H1 (cell line): ENCODE measurements around the gene HS6ST3. TPM values are rescaled to one million over a fixed set of nuclear protein-coding genes. Genes with fewer than 3 reads are reported as not detected.

Experiments
- CTCF ChIA-PET: fragments of 300-600 bp; sonication (Branson Sonifier 250); formaldehyde crosslinking; loops from one replicate; lab custom pipeline; 2021; ENCODE audit not compliant: partially characterized antibody; lab: Charles Lee
- POLR2A ChIA-PET: fragments of 300-600 bp; sonication (Branson Sonifier 250); formaldehyde crosslinking; loops from one replicate; lab custom pipeline; 2021; ENCODE audit warnings: inconsistent platforms; ENCODE audit not compliant: partially characterized antibody; lab: Charles Lee
- DNase-seq, 2 experiments: peaks; one replicate each; pipeline versions ENCODE4 v3.0.0 to v3.0.0-alpha.2; 2010 to 2022; ENCODE audit warnings: low spot score in 2 of 2, low read depth in 1 of 2, mixed read lengths in 1 of 2
- FAIRE-seq: peaks from 2 replicates; lab custom pipeline; 2011; peaks lifted over from hg19 to GRCh38; lab: Jason Lieb, UNC
- H2AFZ ChIP-seq: 2 replicates; pipeline ENCODE4 v1.8.1; 2012; ENCODE audit warnings: low read length, inconsistent platforms
- H2AK5ac ChIP-seq: 2 replicates; pipeline ENCODE4 v1.6.1; 2013; ENCODE audit warnings: low read depth, low read length
- H2BK120ac ChIP-seq: replicated peaks from 2 replicates; pipeline ENCODE3; 2013; ENCODE audit warnings: low read depth, low read length, inconsistent platforms
- H2BK12ac ChIP-seq: 2 replicates; pipeline ENCODE4 v1.6.1; 2013; ENCODE audit warnings: low read depth, low read length
- H2BK15ac ChIP-seq: 2 replicates; pipeline ENCODE4 v1.6.1; 2013; ENCODE audit warnings: low read length
- H2BK20ac ChIP-seq: 2 replicates; pipeline ENCODE4 v1.6.1; 2013; ENCODE audit warnings: low read length
- H2BK5ac ChIP-seq: 2 replicates; pipeline ENCODE4 v1.6.1; 2013; ENCODE audit warnings: low read depth, low read length
- H3K14ac ChIP-seq: 2 replicates; pipeline ENCODE4 v1.6.1; 2013; ENCODE audit warnings: inconsistent platforms; ENCODE audit not compliant: insufficient read length
- H3K18ac ChIP-seq: 2 replicates; pipeline ENCODE4 v1.6.1; 2013; ENCODE audit warnings: low read length; ENCODE audit errors: extremely low read depth
- H3K23ac ChIP-seq: 2 replicates; pipeline ENCODE4 v1.6.1; 2013; ENCODE audit warnings: inconsistent platforms; ENCODE audit not compliant: insufficient read length
- H3K23me2 ChIP-seq: 2 replicates; pipeline ENCODE4 v1.6.1; 2013; ENCODE audit warnings: low read depth, low read length
- H3K27ac ChIP-seq: 2 replicates; pipeline ENCODE4 v1.6.1; 2011; ENCODE audit warnings: low read depth, low read length, inconsistent platforms
- H3K27me3 ChIP-seq, 4 experiments: replicated peaks in 1 of 4; 1 replicate in 1 of 4; 2 replicates in 3 of 4; pipeline versions ENCODE4 v1.6.1 to v1.8.1; 2011 to 2013; ENCODE audit warnings: low read length in 3 of 4, mild to moderate bottlenecking in 3 of 4, inconsistent platforms in 2 of 4, mixed read lengths in 2 of 4, moderate library complexity in 1 of 4; ENCODE audit not compliant: control insufficient read depth in 3 of 4, insufficient read depth in 3 of 4; ENCODE audit errors: extremely low read depth in 1 of 4
- H3K36me3 ChIP-seq, 4 experiments: 2 replicates each; pipeline versions ENCODE4 v1.6.1 to v1.8.1; 2011 to 2013; ENCODE audit warnings: mild to moderate bottlenecking in 4 of 4, low read length in 3 of 4, moderate library complexity in 2 of 4, control low read depth in 1 of 4, inconsistent platforms in 1 of 4; ENCODE audit not compliant: insufficient read depth in 4 of 4, control insufficient read depth in 2 of 4
- H3K4ac ChIP-seq: replicated peaks from 2 replicates; pipeline ENCODE3; 2013; ENCODE audit warnings: low read length, low read depth, mixed read lengths, inconsistent platforms; ENCODE audit not compliant: insufficient read length
- H3K4me1 ChIP-seq, 4 experiments: replicated peaks in 1 of 4; 1 replicate in 1 of 4; 2 replicates in 3 of 4; pipeline versions ENCODE4 v1.6.1 to v1.8.1; 2011 to 2013; ENCODE audit warnings: low read length in 3 of 4, inconsistent platforms in 2 of 4, mixed read lengths in 1 of 4; ENCODE audit not compliant: insufficient read depth in 4 of 4, control insufficient read depth in 3 of 4
- H3K4me2 ChIP-seq, 2 experiments: 2 replicates each; pipeline versions ENCODE4 v1.6.1 to v1.8.1; 2011 to 2013; ENCODE audit warnings: low read depth in 2 of 2, low read length in 2 of 2, control low read depth in 1 of 2, inconsistent platforms in 1 of 2, mild to moderate bottlenecking in 1 of 2; ENCODE audit not compliant: insufficient read depth in 1 of 2
- H3K4me3 ChIP-seq, 4 experiments: fragments of 200-600, 300-600 bp in 1 of 4; sonication (generic), shearing (Covaris generic), sonication (Bioruptor Twin) in 1 of 4; 2 replicates each; pipeline versions ENCODE4 v1.5.1 to v1.8.1; 2011 to 2016; ENCODE audit warnings: low read length in 4 of 4, low read depth in 3 of 4, control low read depth in 2 of 4, inconsistent platforms in 2 of 4, mild to moderate bottlenecking in 2 of 4, mixed read lengths in 1 of 4, moderate library complexity in 1 of 4; ENCODE audit not compliant: insufficient read depth in 2 of 4; ENCODE audit errors: extremely low read depth in 1 of 4
- H3K56ac ChIP-seq: replicated peaks from 2 replicates; pipeline ENCODE3; 2013; ENCODE audit warnings: low read depth, mild to moderate bottlenecking, mixed read lengths, low read length, inconsistent platforms; ENCODE audit not compliant: insufficient read length
- H3K79me1 ChIP-seq: 2 replicates; pipeline ENCODE4 v1.6.1; 2013; ENCODE audit warnings: low read depth, low read length, control low read depth
- H3K79me2 ChIP-seq, 2 experiments: 2 replicates each; pipeline versions ENCODE4 v1.6.1 to v1.8.1; 2012 to 2013; ENCODE audit warnings: low read length in 2 of 2, mild to moderate bottlenecking in 2 of 2, inconsistent platforms in 1 of 2; ENCODE audit not compliant: insufficient read depth in 2 of 2, control insufficient read depth in 1 of 2
- H3K9ac ChIP-seq, 4 experiments: replicated peaks in 1 of 4; 1 replicate in 1 of 4; 2 replicates in 3 of 4; pipeline versions ENCODE4 v1.6.1 to v1.8.1; 2011 to 2013; ENCODE audit warnings: low read depth in 3 of 4, low read length in 3 of 4, control low read depth in 2 of 4, mild to moderate bottlenecking in 2 of 4, moderate library complexity in 2 of 4, inconsistent platforms in 1 of 4; ENCODE audit errors: extremely low read depth in 1 of 4
- H3K9me3 ChIP-seq, 2 experiments: 2 replicates each; pipeline versions ENCODE4 v1.6.1 to v1.8.1; 2012 to 2013; ENCODE audit warnings: mild to moderate bottlenecking in 2 of 2, moderate library complexity in 2 of 2, control low read depth in 1 of 2, inconsistent platforms in 1 of 2, low read depth in 1 of 2, low read length in 1 of 2, mixed read lengths in 1 of 2; ENCODE audit not compliant: insufficient read depth in 2 of 2
- H4K20me1 ChIP-seq, 2 experiments: replicated peaks in 1 of 2; 2 replicates each; pipeline versions ENCODE3 to v1.8.1; 2011 to 2013; ENCODE audit warnings: inconsistent platforms in 2 of 2, low read length in 2 of 2, mild to moderate bottlenecking in 1 of 2; ENCODE audit not compliant: insufficient read depth in 2 of 2, control insufficient read depth in 1 of 2
- H4K5ac ChIP-seq: 2 replicates; pipeline ENCODE4 v1.6.1; 2013; ENCODE audit warnings: low read length, low read depth, mixed read lengths, inconsistent platforms; ENCODE audit not compliant: insufficient read length
- H4K8ac ChIP-seq: 2 replicates; pipeline ENCODE4 v1.8.0; 2013; ENCODE audit warnings: mild to moderate bottlenecking, moderate library complexity, low read length, inconsistent platforms; ENCODE audit not compliant: insufficient read depth; ENCODE audit errors: extremely low read depth
- H4K91ac ChIP-seq: replicated peaks from 2 replicates; pipeline ENCODE3; 2013; ENCODE audit warnings: low read length, mixed read lengths, inconsistent platforms; ENCODE audit not compliant: insufficient read length
- ASH2L ChIP-seq: fragments of 200-600, 300-600 bp; sonication (generic); IDR thresholded peaks from one replicate; pipeline ENCODE4 v1.7.1; 2017; ENCODE audit warnings: low read length
- EGR1 ChIP-seq: IDR thresholded peaks from 2 replicates; pipeline ENCODE4 v1.6.1; 2011; ENCODE audit warnings: low read depth, low read length, borderline replicate concordance
- GTF2F1 ChIP-seq: IDR thresholded peaks from 2 replicates; pipeline ENCODE4 v1.6.1; 2012; ENCODE audit warnings: low read depth, low read length, improper control_type of control experiment, borderline replicate concordance
- KDM4A ChIP-seq: IDR thresholded peaks from one replicate; pipeline ENCODE4 v1.7.1; 2012; ENCODE audit warnings: low read depth, mild to moderate bottlenecking, moderate library complexity, low read length, inconsistent platforms; ENCODE audit not compliant: severe bottlenecking
- POLR2AphosphoS5 ChIP-seq: IDR thresholded peaks from 2 replicates; pipeline ENCODE4 v1.6.1; 2011; ENCODE audit warnings: low read depth, low read length
- RAD21 ChIP-seq, 2 experiments: IDR thresholded peaks in 1 of 2; conservative IDR thresholded peaks in 1 of 2; 2 replicates each; pipeline ENCODE4 v1.6.1; 2011; ENCODE audit warnings: low read depth in 2 of 2, low read length in 2 of 2, improper control_type of control experiment in 1 of 2, inconsistent platforms in 1 of 2, mild to moderate bottlenecking in 1 of 2, moderate library complexity in 1 of 2
- RNF2 ChIP-seq: fragments of 200-900, 300-1000 bp; sonication (generic); IDR thresholded peaks from 2 replicates; pipeline ENCODE4 v1.7.1; 2016; ENCODE audit warnings: borderline replicate concordance, low read depth, mild to moderate bottlenecking, antibody characterized with exemption, low read length; ENCODE audit not compliant: poor library complexity, severe bottlenecking; ENCODE audit errors: missing control alignments
- SP2 ChIP-seq: IDR thresholded peaks from 2 replicates; pipeline ENCODE4 v1.6.1; 2012; ENCODE audit warnings: mild to moderate bottlenecking, low read length, inconsistent platforms
- WGBS, 2 experiments: shearing (Covaris generic) in 1 of 2; methylation state at CpG; one replicate each; pipeline versions ENCODE4 v1.1.6 to v1.1.7; 2013 to 2015; ENCODE audit warnings: low lambda C conversion rate in 2 of 2, mixed read lengths in 2 of 2, inconsistent platforms in 1 of 2, low coverage in 1 of 2, missing lambda C conversion rate in 1 of 2; ENCODE audit not compliant: insufficient replicate concordance in 2 of 2, insufficient coverage in 1 of 2, insufficient read length in 1 of 2; ENCODE audit errors: extremely low coverage in 1 of 2, missing lambda C conversion rate in 1 of 2; 5-methylcytosine and 5-hydroxymethylcytosine counted together
- polyA plus RNA-seq, 7 experiments: library from polyadenylated mRNA; depleted of rRNA in 3 of 7; stranded (reverse) in 5 of 7; unstranded in 2 of 7; fragments of >200 nt in 5 of 7; fragments of 200-250 nt in 2 of 7; gene quantifications; 1 replicate in 5 of 7; 2 replicates in 1 of 7; 4 replicates in 1 of 7; pipeline versions ENCODE4 v1.2.1 to v1.2.3, GENCODE V29; 2011 to 2013; ENCODE audit warnings: missing spikeins in 2 of 7, mixed read lengths in 2 of 7
- total RNA-seq: library from RNA; stranded (reverse); fragmentation: NEBNext Ultra II Directional; extraction: Animal tissue kit (Norgen Biotek cat#: 25700); gene quantifications from 2 replicates; pipeline ENCODE4 v1.2.1, GENCODE V29; 2021
- TF ChIP-seq, protein P1 (sequence below), 3 experiments: IDR thresholded peaks; 1 replicate in 2 of 3; 2 replicates in 1 of 3; pipeline versions ENCODE4 v1.5.1 to v1.6.1; 2011; ENCODE audit warnings: low read length in 3 of 3, mild to moderate bottlenecking in 3 of 3, inconsistent platforms in 2 of 3, low read depth in 1 of 3, moderate library complexity in 1 of 3; ENCODE audit not compliant: insufficient read depth in 1 of 3; ENCODE audit errors: control extremely low read depth in 1 of 3

Gene HS6ST3
- total and polyA plus RNA-seq, 2 of the 8 experiments (the other 6 are each of a cell fraction or from before 2014, with no cell fraction given), result 0.45 to 1.2 TPM

DNA sequence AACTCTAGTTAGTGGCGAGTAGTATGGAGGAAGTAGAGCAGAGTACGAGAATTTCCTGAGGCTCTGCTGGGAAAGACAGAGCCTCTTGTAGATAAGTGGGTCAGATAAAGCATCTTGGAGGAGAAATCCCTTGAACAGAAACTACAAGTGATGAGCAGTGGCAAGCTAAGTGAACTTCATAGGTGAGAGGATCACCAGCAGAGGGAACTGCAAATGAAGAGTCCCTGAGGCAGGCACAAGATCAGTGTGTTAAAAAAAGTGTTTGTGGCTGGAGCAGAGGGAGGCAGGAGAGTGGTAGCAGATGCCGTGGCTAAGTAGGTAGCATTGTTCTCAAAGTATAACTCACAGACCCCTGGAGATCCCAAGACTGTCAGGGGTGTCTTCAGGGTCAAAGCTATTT, 437.6 kb downstream of the HS6ST3 start:
- H4K91ac ChIP-seq, result no peak overlapping the region
- H3K27ac ChIP-seq, result no peak overlapping the region
- H3K23me2 ChIP-seq, result no peaks in the 10 kb centered on the region
- no peak overlapping the region for H3K23ac ChIP-seq
- H3K56ac ChIP-seq, result no peak overlapping the region
- DNase-seq, result no peak
- H3K36me3 ChIP-seq, result no peaks in the 10 kb centered on the region
- FAIRE-seq, result peak; percentile 63
- no peaks in the 10 kb centered on the region for H3K27me3 ChIP-seq
- H2AK5ac ChIP-seq, result no peak overlapping the region
- H2BK12ac ChIP-seq, result no peak overlapping the region
- no peak overlapping the region for H4K8ac ChIP-seq
- no peak for TF ChIP-seq ASH2L
- no peak for TF ChIP-seq EGR1
- TF ChIP-seq KDM4A, result no peak
- TF ChIP-seq SP2, result no peak
- TF ChIP-seq, protein P1, sequence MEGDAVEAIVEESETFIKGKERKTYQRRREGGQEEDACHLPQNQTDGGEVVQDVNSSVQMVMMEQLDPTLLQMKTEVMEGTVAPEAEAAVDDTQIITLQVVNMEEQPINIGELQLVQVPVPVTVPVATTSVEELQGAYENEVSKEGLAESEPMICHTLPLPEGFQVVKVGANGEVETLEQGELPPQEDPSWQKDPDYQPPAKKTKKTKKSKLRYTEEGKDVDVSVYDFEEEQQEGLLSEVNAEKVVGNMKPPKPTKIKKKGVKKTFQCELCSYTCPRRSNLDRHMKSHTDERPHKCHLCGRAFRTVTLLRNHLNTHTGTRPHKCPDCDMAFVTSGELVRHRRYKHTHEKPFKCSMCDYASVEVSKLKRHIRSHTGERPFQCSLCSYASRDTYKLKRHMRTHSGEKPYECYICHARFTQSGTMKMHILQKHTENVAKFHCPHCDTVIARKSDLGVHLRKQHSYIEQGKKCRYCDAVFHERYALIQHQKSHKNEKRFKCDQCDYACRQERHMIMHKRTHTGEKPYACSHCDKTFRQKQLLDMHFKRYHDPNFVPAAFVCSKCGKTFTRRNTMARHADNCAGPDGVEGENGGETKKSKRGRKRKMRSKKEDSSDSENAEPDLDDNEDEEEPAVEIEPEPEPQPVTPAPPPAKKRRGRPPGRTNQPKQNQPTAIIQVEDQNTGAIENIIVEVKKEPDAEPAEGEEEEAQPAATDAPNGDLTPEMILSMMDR (IDR thresholded peaks at IDR 0.05; ENCODE audit: control extremely low read depth in 1 of 3, insufficient read depth in 1 of 3, low read depth in 1 of 3, low read length in 3 of 3), result peak in 1 of 3 experiments; percentile 7; a peak in 1 of 4 replicates
- TF ChIP-seq GTF2F1, result no peak
- no peak for TF ChIP-seq RNF2
- no peak for TF ChIP-seq POLR2AphosphoS5
- TF ChIP-seq RAD21 (IDR thresholded peaks at IDR 0.05 in 1 of 2, conservative IDR thresholded peaks at IDR 0.05 in 1 of 2; ENCODE audit: low read depth in 2 of 2, low read length in 2 of 2), result peak in 1 of 2 experiments; percentile 22; a peak in 1 of 4 replicates
- WGBS, 2 experiments, result 93% methylated on average over 3 of the region's 3 CpGs; no CpG with 5 or more reads in 1 of the 2 experiments
- H3K9me3 ChIP-seq, result no peaks in the 10 kb centered on the region
- H3K14ac ChIP-seq, result no peak overlapping the region
- no peak overlapping the region for H4K5ac ChIP-seq
- no peaks in the 10 kb centered on the region for H3K79me1 ChIP-seq
- H3K79me2 ChIP-seq, result no peaks in the 10 kb centered on the region
- H3K18ac ChIP-seq, result no peak overlapping the region
- no peak overlapping the region for H2BK120ac ChIP-seq
- no peak overlapping the region for H3K4me3 ChIP-seq
- H2BK5ac ChIP-seq, result no peak overlapping the region
- H3K4ac ChIP-seq, result no peak overlapping the region
- CTCF ChIA-PET, result interaction anchor here (0.9 to 1.2 kb wide), 2 partner anchors 59 to 291 kb away, joined by 3 read pairs; no protein-coding TSS in a partner anchor
- no peak overlapping the region for H3K4me2 ChIP-seq
- no peak overlapping the region for H3K9ac ChIP-seq
- peak overlapping the region; percentile 7; the same call in 1 of the 2 replicates for H2AFZ ChIP-seq
- POLR2A ChIA-PET, result no interaction called here
- H4K20me1 ChIP-seq, result no peaks in the 10 kb centered on the region
- H3K4me1 ChIP-seq, result peaks cover 0 to 5% (median 0%) of the 10 kb centered on the region in 4 experiments; a peak in 2 of 7 replicates
- H2BK20ac ChIP-seq, result no peak overlapping the region
- no peak overlapping the region for H2BK15ac ChIP-seq
